WTC11 (cell line): ENCODE data around the gene NTRK1. TPM values are rescaled to one million over a fixed set of nuclear protein-coding genes. Genes with fewer than 3 reads are reported as not detected.

Experiments used
- ATAC-seq: fragments of 200-7000 bp; cut with Tn5 transposase; 2 replicates; pipeline ENCODE4 v1.10.0; 2021; ENCODE audit warnings: mild to moderate bottlenecking, moderate library complexity
- CTCF ChIA-PET: fragments of 300-600 bp; sonication (Branson Sonifier 250); formaldehyde crosslinking; loops from one replicate; lab custom pipeline; 2021; ENCODE audit warnings: antibody characterized with exemption; lab: Charles Lee
- POLR2A ChIA-PET: fragments of 350-600 bp; sonication (Branson Sonifier 250); formaldehyde crosslinking; loops from one replicate; lab custom pipeline; 2021; ENCODE audit warnings: antibody characterized with exemption; lab: Charles Lee
- DNase-seq: peaks from one replicate; pipeline ENCODE4 v3.0.0; 2021; ENCODE audit warnings: low spot score
- H3K27ac Mint-ChIP-seq: 2 replicates; pipeline ENCODE4 v1.8.0; 2021; ENCODE audit warnings: mixed read lengths
- H3K27me3 Mint-ChIP-seq: 2 replicates; pipeline ENCODE4 v1.8.0; 2021; ENCODE audit warnings: low read depth, mild to moderate bottlenecking, moderate library complexity, mixed read lengths
- H3K36me3 Mint-ChIP-seq: 2 replicates; pipeline ENCODE4 v1.8.0; 2021; ENCODE audit warnings: mixed read lengths
- H3K4me1 Mint-ChIP-seq: 2 replicates; pipeline ENCODE4 v1.8.0; 2022; ENCODE audit warnings: mixed read lengths
- H3K4me3 Mint-ChIP-seq: 2 replicates; pipeline ENCODE4 v1.8.0; 2021; ENCODE audit warnings: mild to moderate bottlenecking, moderate library complexity, mixed read lengths
- H3K9me3 Mint-ChIP-seq: 2 replicates; pipeline ENCODE4 v1.8.0; 2021; ENCODE audit warnings: mixed read lengths
- CREB1 ChIP-seq: sonication (generic); formaldehyde crosslinking; IDR thresholded peaks from 2 replicates; pipeline ENCODE4 v1.8.0; 2023; ENCODE audit warnings: mild to moderate bottlenecking, missing genetic modification reagents
- CTCF ChIP-seq: fragments of 200-600 bp; IDR thresholded peaks from 2 replicates; pipeline ENCODE4 v1.8.0; 2022; ENCODE audit warnings: antibody characterized with exemption
- E2F1 ChIP-seq: sonication (generic); formaldehyde crosslinking; IDR thresholded peaks from 2 replicates; pipeline ENCODE4 v1.8.0; 2022; ENCODE audit warnings: mild to moderate bottlenecking, missing genetic modification reagents
- ELF4 ChIP-seq: sonication (generic); formaldehyde crosslinking; IDR thresholded peaks from 2 replicates; pipeline ENCODE4 v1.8.1; 2022; ENCODE audit warnings: low read depth, mild to moderate bottlenecking, moderate library complexity, missing genetic modification reagents
- ETV6 ChIP-seq: sonication (generic); formaldehyde crosslinking; IDR thresholded peaks from 2 replicates; pipeline ENCODE4 v1.8.1; 2022; ENCODE audit warnings: mild to moderate bottlenecking, missing genetic modification reagents
- HMGA2 ChIP-seq: fragments of 250-450 bp; sonication (Bioruptor Pico); IDR thresholded peaks from 2 replicates; pipeline ENCODE4 v1.4.0; 2021; ENCODE audit warnings: mild to moderate bottlenecking, moderate library complexity
- JUN ChIP-seq: sonication (generic); formaldehyde crosslinking; IDR thresholded peaks from 2 replicates; pipeline ENCODE4 v1.8.0; 2023; ENCODE audit warnings: mild to moderate bottlenecking, missing genetic modification reagents
- RORB ChIP-seq: fragments of 250-450 bp; sonication (Bioruptor Pico); IDR thresholded peaks from 2 replicates; pipeline ENCODE4 v1.9.0; 2021; ENCODE audit warnings: mild to moderate bottlenecking
- SMAD4 ChIP-seq: sonication (generic); formaldehyde crosslinking; IDR thresholded peaks from 2 replicates; pipeline ENCODE4 v1.8.0; 2022; ENCODE audit warnings: mild to moderate bottlenecking, missing genetic modification reagents
- SOX15 ChIP-seq: fragments of 250-450 bp; sonication (Bioruptor Pico); IDR thresholded peaks from 2 replicates; pipeline ENCODE4 v1.9.0; 2021; ENCODE audit warnings: mild to moderate bottlenecking
- TCF7 ChIP-seq: sonication (generic); formaldehyde crosslinking; IDR thresholded peaks from 2 replicates; pipeline ENCODE4 v1.8.0; 2022; ENCODE audit warnings: mild to moderate bottlenecking, low read depth, missing genetic modification reagents, moderate library complexity
- TP53 ChIP-seq: sonication (generic); formaldehyde crosslinking; IDR thresholded peaks from 2 replicates; pipeline ENCODE4 v1.8.1; 2023; ENCODE audit warnings: mild to moderate bottlenecking, missing genetic modification reagents
- ZNF219 ChIP-seq: sonication (generic); formaldehyde crosslinking; IDR thresholded peaks from 2 replicates; pipeline ENCODE4 v1.8.0; 2023; ENCODE audit warnings: missing genetic modification reagents, mild to moderate bottlenecking, borderline replicate concordance
- ZNF263 ChIP-seq: sonication (generic); formaldehyde crosslinking; IDR thresholded peaks from 2 replicates; pipeline ENCODE4 v1.8.1; 2022; ENCODE audit warnings: low read depth, mild to moderate bottlenecking, moderate library complexity, missing genetic modification reagents
- ZNF317 ChIP-seq: sonication (generic); formaldehyde crosslinking; IDR thresholded peaks from 2 replicates; pipeline ENCODE4 v1.8.1; 2023; ENCODE audit warnings: low read depth, mild to moderate bottlenecking, moderate library complexity, missing genetic modification reagents, borderline replicate concordance
- ZNF425 ChIP-seq: fragments of 250-450 bp; sonication (Bioruptor Pico); conservative IDR thresholded peaks from 2 replicates; pipeline ENCODE4 v1.9.0; 2021; ENCODE audit warnings: mild to moderate bottlenecking
- ZSCAN18 ChIP-seq: fragments of 250-450 bp; sonication (Bioruptor Pico); IDR thresholded peaks from 2 replicates; pipeline ENCODE4 v2.1.2; 2022; ENCODE audit warnings: mild to moderate bottlenecking, moderate library complexity
- total RNA-seq: library from RNA; stranded (reverse); gene quantifications from 3 replicates; pipeline ENCODE4 v1.2.3, GENCODE V29; 2021
- TF ChIP-seq, protein P1 (sequence below): sonication (generic); formaldehyde crosslinking; IDR thresholded peaks from 2 replicates; pipeline ENCODE4 v1.8.1; 2022; ENCODE audit warnings: mild to moderate bottlenecking, missing genetic modification reagents, moderate library complexity, borderline replicate concordance
- TF ChIP-seq, protein P2 (sequence below): sonication (generic); formaldehyde crosslinking; IDR thresholded peaks from 2 replicates; pipeline ENCODE4 v1.8.0; 2022; ENCODE audit warnings: mild to moderate bottlenecking, missing genetic modification reagents
- TF ChIP-seq, protein P3 (sequence below): sonication (generic); formaldehyde crosslinking; IDR thresholded peaks from 2 replicates; pipeline ENCODE4 v1.8.0; 2022; ENCODE audit warnings: mild to moderate bottlenecking, missing genetic modification reagents
- TF ChIP-seq, protein P4 (sequence below): sonication (generic); formaldehyde crosslinking; IDR thresholded peaks from 2 replicates; pipeline ENCODE4 v1.8.1; 2022; ENCODE audit warnings: low read depth, mild to moderate bottlenecking, moderate library complexity, missing genetic modification reagents, borderline replicate concordance
- TF ChIP-seq, protein P5 (sequence below): fragments of 250-450 bp; sonication (Bioruptor Pico); IDR thresholded peaks from 2 replicates; pipeline ENCODE4 v1.9.0; 2021; ENCODE audit warnings: mild to moderate bottlenecking
- TF ChIP-seq, protein P6 (sequence below): fragments of 250-450 bp; sonication (Bioruptor Pico); IDR thresholded peaks from 2 replicates; pipeline ENCODE4 v1.8.0; 2021; ENCODE audit warnings: mild to moderate bottlenecking

The NTRK1 gene
- total RNA-seq, 1 experiment from 2014 or later = 0.42 TPM

DNA sequence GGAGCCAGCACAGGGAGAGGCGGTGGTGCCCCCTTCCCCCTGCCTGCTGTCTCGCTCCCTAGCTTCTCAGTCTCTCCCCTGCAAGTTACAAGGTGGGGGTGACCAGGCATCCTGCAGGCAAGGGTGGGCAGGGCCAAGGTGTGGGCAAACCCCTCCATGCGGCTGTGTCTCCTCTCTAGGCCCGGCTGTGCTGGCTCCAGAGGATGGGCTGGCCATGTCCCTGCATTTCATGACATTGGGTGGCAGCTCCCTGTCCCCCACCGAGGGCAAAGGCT is 14.6 kb downstream of the NTRK1 start (continued):
- TF ChIP-seq ZSCAN18 (CRISPR knock-in tag) = no peak

DNA sequence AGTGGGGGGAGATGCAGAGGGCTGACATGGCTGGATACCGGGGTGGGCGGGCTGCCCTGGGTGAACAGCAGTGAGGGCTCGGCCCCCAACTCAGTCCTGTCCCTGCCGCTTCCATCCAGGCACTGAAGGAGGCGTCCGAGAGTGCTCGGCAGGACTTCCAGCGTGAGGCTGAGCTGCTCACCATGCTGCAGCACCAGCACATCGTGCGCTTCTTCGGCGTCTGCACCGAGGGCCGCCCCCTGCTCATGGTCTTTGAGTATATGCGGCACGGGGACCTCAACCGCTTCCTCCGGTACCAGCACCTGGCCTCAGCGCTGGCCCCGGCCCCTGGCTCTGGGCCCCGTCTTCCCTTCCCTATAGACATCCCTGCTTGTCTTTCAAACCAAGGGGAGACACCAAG is 15.6 kb downstream of the NTRK1 start:
- POLR2A ChIA-PET = interaction anchor here (0.6 kb wide), 3 partner anchors 59 to 178 kb away, joined by 3 to 4 read pairs (median 3); no protein-coding TSS in a partner anchor
- CTCF ChIA-PET = interaction anchor here (0.6 to 5.1 kb wide), 24 partner anchors 8 to 279 kb away, joined by 3 to 59 read pairs (median 6); partner anchors contain the start of genes CRABP2, INSRR and NTRK1
- H3K27ac Mint-ChIP-seq = no peak overlapping the region
- ATAC-seq (peak; percentile 96), DNase-seq (peak; percentile 76)
- no peaks in the 10 kb centered on the region for H3K9me3 Mint-ChIP-seq
- peaks cover 4% of the 10 kb centered on the region for H3K4me1 Mint-ChIP-seq
- peak overlapping the region; percentile 13; the same call in 1 of the 2 replicates for H3K4me3 Mint-ChIP-seq
- peaks cover 32% of the 10 kb centered on the region for H3K27me3 Mint-ChIP-seq
- H3K36me3 Mint-ChIP-seq = no peaks in the 10 kb centered on the region
- 0 out of 2 replicates have a peak, but pooled peaks have one; percentile 49 for TF ChIP-seq TP53
- no peak for TF ChIP-seq SOX15 (CRISPR knock-in tag)
- peak; percentile 70; the same call in 1 of the 2 replicates for TF ChIP-seq CREB1
- no peak for TF ChIP-seq ETV6
- no peak for TF ChIP-seq ZNF317
- TF ChIP-seq, protein P1, sequence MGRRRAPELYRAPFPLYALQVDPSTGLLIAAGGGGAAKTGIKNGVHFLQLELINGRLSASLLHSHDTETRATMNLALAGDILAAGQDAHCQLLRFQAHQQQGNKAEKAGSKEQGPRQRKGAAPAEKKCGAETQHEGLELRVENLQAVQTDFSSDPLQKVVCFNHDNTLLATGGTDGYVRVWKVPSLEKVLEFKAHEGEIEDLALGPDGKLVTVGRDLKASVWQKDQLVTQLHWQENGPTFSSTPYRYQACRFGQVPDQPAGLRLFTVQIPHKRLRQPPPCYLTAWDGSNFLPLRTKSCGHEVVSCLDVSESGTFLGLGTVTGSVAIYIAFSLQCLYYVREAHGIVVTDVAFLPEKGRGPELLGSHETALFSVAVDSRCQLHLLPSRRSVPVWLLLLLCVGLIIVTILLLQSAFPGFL (CRISPR knock-in tag) = no peak
- TF ChIP-seq ZNF219 (CRISPR knock-in tag) = no peak
- 0 out of 2 replicates have a peak, but pooled peaks have one; percentile 17 for TF ChIP-seq CTCF
- TF ChIP-seq, protein P2, sequence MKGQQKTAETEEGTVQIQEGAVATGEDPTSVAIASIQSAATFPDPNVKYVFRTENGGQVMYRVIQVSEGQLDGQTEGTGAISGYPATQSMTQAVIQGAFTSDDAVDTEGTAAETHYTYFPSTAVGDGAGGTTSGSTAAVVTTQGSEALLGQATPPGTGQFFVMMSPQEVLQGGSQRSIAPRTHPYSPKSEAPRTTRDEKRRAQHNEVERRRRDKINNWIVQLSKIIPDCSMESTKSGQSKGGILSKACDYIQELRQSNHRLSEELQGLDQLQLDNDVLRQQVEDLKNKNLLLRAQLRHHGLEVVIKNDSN (CRISPR knock-in tag) = no peak
- TF ChIP-seq E2F1 = no peak
- no peak for TF ChIP-seq ZNF425 (CRISPR knock-in tag)
- no peak for TF ChIP-seq ELF4
- TF ChIP-seq, protein P3, sequence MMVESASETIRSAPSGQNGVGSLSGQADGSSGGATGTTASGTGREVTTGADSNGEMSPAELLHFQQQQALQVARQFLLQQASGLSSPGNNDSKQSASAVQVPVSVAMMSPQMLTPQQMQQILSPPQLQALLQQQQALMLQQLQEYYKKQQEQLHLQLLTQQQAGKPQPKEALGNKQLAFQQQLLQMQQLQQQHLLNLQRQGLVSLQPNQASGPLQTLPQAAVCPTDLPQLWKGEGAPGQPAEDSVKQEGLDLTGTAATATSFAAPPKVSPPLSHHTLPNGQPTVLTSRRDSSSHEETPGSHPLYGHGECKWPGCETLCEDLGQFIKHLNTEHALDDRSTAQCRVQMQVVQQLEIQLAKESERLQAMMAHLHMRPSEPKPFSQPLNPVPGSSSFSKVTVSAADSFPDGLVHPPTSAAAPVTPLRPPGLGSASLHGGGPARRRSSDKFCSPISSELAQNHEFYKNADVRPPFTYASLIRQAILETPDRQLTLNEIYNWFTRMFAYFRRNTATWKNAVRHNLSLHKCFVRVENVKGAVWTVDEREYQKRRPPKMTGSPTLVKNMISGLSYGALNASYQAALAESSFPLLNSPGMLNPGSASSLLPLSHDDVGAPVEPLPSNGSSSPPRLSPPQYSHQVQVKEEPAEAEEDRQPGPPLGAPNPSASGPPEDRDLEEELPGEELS (CRISPR knock-in tag) = 0 out of 2 replicates have a peak, but pooled peaks have one; percentile 35
- no peak for TF ChIP-seq SMAD4
- TF ChIP-seq, protein P4, sequence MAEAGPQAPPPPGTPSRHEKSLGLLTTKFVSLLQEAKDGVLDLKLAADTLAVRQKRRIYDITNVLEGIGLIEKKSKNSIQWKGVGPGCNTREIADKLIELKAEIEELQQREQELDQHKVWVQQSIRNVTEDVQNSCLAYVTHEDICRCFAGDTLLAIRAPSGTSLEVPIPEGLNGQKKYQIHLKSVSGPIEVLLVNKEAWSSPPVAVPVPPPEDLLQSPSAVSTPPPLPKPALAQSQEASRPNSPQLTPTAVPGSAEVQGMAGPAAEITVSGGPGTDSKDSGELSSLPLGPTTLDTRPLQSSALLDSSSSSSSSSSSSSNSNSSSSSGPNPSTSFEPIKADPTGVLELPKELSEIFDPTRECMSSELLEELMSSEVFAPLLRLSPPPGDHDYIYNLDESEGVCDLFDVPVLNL (CRISPR knock-in tag) = no peak
- no peak for TF ChIP-seq HMGA2 (CRISPR knock-in tag)
- no peak for TF ChIP-seq RORB (CRISPR knock-in tag)
- TF ChIP-seq, protein P5, sequence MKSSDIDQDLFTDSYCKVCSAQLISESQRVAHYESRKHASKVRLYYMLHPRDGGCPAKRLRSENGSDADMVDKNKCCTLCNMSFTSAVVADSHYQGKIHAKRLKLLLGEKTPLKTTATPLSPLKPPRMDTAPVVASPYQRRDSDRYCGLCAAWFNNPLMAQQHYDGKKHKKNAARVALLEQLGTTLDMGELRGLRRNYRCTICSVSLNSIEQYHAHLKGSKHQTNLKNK (CRISPR knock-in tag) = no peak
- no peak for TF ChIP-seq ZNF263
- no peak for TF ChIP-seq JUN (CRISPR knock-in tag)
- no peak for TF ChIP-seq TCF7 (CRISPR knock-in tag)
- TF ChIP-seq, protein P6, sequence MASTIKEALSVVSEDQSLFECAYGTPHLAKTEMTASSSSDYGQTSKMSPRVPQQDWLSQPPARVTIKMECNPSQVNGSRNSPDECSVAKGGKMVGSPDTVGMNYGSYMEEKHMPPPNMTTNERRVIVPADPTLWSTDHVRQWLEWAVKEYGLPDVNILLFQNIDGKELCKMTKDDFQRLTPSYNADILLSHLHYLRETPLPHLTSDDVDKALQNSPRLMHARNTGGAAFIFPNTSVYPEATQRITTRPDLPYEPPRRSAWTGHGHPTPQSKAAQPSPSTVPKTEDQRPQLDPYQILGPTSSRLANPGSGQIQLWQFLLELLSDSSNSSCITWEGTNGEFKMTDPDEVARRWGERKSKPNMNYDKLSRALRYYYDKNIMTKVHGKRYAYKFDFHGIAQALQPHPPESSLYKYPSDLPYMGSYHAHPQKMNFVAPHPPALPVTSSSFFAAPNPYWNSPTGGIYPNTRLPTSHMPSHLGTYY (CRISPR knock-in tag) = no peak
